ENCODE data around the gene FSIP2.

DNA sequence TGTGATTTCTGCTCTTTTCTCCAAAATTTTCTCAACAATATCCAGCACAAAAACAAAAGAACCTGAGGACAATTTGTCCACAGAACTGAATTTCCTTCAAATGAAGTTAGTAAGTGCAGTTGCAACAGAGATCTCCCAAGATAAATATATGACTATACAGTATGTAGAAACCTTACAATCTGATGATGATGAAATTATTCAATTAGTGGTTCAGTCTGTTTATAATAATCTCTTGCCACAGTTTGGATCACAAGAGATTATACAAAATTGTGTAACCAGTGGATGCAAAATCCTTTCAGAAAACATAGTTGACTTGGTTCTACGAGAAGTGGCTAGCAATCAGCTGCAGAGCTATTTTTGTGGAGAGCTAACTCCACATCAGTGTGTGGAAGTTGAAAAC, 68.7 kb downstream of the FSIP2 start:
- TF ChIP-seq, protein P1, sequence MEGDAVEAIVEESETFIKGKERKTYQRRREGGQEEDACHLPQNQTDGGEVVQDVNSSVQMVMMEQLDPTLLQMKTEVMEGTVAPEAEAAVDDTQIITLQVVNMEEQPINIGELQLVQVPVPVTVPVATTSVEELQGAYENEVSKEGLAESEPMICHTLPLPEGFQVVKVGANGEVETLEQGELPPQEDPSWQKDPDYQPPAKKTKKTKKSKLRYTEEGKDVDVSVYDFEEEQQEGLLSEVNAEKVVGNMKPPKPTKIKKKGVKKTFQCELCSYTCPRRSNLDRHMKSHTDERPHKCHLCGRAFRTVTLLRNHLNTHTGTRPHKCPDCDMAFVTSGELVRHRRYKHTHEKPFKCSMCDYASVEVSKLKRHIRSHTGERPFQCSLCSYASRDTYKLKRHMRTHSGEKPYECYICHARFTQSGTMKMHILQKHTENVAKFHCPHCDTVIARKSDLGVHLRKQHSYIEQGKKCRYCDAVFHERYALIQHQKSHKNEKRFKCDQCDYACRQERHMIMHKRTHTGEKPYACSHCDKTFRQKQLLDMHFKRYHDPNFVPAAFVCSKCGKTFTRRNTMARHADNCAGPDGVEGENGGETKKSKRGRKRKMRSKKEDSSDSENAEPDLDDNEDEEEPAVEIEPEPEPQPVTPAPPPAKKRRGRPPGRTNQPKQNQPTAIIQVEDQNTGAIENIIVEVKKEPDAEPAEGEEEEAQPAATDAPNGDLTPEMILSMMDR (IDR thresholded peaks at IDR 0.05): no peak
- no peak for TF ChIP-seq POLR2A (IDR thresholded peaks at IDR 0.05)
